GM18519 (cell line): ENCODE results near the gene BRI3BP.
"Not testable (repeated sequence)": the region's sequence is repeated elsewhere in the genome, so short reads cannot be mapped to it uniquely, and the experiment has no call there.

Experiments used
- ATAC-seq: cut with Tn5 transposase; IDR thresholded peaks from one replicate; pipeline ENCODE4 v1.9.1; 2021; ENCODE audit warnings: mild to moderate bottlenecking, moderate library complexity; ENCODE audit not compliant: unreplicated experiment, low FRiP score

The BRI3BP gene

DNA sequence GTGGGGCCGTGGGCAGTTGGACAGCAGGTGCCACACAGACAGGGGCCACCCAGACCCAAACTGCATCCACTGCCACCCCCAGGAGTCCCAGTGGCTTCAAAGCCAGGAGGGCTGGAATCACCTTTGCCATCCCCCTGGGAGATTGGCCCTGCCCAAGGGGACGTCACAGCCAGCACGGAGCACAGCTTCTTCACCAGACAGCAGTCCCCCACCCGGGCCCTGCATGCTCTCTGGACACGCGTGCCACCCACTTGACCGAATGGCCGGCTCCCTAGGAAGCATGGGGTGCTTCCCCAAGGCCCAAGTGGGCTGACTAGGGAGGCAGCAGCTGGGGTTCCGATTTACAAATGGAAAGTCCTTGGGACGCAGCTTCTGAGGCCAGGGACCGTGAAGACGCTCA, 21.8 kb upstream of the BRI3BP start:
- no peak for ATAC-seq

DNA sequence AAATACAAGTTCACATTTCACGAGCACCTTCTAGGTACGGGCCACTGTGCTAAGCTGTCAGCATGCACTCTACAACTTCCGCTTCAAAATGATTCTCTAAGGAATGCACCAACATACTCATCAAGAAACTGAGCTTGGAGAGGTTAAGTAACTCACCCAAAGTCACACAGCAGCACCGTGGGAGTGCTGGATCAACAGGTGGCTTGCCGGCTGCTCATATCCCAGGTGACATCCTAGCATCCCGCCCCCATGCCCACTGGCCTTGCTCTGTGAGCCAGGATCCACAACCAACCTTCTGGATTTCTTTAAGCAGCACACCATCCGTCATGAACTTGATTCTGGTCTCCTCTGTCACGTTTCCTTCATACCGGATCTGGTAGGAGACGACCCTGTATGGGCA, 21.2 kb upstream of the BRI3BP start:
- no peak for ATAC-seq

DNA sequence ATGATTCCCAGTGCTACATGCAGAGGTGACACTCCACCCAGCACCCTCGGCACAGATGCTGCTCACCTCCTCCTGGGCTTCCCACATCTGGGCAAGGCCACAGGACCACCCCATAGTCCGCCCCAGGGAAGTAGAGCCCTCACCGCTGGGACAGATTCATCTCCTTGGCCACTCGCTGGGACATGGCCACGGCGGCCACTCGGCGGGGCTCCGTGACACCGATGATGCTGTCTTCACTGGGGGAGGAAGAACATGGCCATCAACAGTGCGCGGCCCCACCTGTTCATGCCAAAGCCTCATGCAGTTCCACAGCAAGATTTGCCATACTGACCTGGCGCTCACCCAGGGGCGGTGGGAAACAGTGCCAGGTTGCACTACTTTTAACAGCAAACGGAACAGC, 18.2 kb upstream of the BRI3BP start:
- no peak for ATAC-seq

DNA sequence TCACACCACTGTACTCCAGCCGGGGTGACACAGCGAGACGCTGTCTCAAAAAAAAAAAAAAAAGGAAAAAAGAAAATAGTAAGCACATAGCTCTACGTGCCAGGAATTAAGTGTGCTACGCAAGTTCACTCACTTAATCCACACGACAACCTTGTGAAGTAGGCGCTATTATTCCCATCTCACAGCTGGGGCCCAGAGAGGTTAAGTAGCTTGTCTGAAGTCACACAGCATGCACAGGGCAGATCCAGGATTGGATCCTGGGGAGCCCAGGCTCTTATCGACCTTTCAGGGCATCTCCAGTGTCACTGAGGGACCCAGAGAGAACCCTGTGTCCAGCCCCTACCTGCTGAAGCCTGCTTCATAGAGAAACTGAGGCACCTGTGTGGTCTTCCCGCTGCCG, 16.4 kb upstream of the BRI3BP start:
- no peak for ATAC-seq

DNA sequence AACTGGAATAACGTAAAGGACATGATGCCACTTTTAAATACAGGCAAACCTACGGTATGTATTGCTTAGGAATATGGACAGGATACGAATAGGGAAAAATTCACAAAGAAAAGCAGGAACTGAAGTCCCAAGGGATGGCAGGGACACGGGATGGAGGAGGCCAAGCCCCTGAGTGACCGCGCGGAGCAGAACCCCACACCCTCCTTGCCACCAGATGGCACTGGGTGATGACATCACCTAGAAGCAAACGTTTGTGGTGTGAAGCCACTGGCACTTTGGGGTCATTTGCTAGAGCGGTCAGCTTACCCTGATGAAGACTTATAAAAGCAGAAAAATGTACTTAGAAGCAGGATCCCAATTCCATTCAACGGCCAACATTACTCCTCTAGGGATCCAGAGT, 13.9 kb upstream of the BRI3BP start:
- ATAC-seq, result no peak

DNA sequence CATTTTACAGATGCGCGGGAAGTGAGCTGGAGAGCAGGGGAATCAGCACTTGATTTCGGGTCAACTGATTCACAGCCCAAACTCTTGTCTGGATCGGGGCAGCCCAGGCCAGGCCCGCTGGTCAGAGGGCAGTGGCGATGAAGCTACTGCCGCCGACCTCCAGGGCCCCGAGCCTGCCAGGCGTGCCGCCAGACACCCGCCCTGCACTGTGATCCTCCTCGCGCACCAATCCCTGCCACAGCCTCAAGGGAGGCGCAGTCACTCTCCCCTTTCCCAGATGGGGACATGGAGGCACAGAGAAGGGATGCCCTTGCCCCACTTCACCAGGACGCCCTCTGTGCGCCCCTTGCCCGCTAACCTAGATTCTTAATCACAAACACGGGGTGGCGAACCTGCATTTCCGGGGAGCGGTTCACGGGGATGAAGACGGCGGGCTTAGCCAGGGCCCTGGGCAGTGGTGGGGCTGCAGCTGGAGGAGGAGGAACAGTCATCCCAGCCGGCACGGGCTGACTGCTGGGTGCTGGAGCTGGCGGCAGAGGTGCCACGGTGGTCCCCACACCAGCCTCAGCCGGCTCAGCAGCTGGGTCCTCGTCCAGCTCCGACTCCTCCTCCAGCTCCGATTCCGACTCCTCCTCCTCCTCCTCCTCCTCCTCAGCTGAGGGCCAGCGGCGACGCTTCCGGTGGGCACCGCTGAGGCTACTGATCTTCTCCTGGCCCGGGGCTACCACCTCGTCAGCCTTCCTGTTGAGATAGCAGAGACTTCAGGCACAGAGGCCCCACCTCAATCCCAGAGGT, 13.2 kb upstream of the BRI3BP start:
- ATAC-seq, result no peak

DNA sequence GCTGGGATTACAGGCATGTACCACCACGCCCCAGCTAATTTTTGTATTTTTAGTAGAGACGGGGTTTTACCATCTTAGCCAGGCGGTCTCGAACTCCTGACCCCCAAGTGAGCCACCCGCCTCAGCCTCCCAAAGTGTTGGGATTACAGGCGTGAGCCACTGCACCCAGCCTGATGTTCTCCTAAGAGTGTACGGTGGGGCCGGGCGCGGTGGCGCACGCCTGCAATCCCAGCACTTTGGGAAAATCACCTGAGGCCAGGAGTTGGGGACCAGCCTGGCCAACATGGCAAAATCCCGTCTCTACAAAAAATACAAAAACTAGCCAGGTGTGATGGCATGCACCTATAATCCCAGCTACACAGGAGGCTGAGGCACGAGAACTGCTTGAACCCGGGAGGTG, 6.6 kb upstream of the BRI3BP start:
- ATAC-seq, result not testable (repeated sequence)

DNA sequence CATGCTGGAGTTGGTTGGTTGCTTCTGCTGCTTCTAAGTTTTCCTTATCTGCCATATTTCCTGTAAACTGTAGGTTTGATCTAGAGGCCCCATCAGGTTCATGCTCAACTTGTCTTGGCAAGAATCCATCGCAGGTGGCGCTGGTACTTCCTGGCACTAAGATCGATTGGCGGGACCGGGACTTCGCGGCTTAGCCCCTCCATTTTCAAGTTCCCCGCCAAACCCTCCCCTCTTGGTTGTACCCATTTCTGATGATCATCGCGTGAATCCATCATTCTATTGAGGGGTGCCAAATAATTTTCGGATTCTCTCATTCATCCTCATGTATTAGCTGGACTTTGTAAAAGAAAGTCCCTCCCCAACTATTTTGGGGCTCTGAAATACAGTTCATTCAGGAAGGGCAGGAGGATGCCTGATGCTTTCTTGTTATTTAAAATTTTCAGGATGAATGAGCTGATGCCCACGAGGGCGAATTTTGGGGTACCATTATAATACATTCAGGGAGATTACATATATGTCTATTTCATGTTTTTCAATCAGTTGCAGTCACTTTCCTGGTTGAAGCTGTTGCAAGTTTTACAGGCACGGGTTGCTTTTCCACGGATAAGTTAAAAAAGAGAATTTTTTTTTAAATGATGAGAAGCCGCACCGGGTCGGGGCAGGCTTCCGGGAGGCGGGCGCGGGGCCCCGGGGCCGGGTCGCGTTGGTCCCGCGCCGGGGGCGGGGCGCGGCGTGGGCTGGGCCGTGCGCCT, 395 bp upstream of the BRI3BP start:
- no peak for ATAC-seq

DNA sequence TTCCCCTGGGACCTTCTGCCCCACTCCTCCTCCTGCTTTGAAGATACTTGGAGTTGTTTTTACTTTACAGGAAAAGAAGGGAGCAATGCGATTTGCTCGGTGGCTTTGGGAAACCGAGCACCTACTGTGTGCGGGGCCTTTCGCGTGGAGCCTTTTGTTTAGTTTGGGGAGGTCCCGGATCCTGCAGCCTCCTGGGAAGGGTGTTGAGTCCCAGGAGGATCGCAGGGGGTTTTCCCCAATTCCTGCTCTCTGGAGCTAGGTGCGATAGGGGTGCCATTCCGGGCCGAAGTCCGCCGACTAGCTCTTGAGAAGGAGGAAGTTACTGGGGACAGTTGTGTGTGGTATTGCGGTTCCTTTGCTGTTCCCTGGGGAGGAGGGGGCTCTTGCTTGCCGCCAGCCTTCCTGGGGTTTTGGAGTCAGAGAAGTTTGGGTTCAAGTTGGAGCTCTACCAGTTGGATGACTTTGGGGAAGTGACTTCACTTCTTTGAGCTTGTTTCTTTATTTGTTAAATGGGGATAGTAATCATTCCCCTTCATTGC, 1.1 kb downstream of the BRI3BP start:
- ATAC-seq, result no peak

DNA sequence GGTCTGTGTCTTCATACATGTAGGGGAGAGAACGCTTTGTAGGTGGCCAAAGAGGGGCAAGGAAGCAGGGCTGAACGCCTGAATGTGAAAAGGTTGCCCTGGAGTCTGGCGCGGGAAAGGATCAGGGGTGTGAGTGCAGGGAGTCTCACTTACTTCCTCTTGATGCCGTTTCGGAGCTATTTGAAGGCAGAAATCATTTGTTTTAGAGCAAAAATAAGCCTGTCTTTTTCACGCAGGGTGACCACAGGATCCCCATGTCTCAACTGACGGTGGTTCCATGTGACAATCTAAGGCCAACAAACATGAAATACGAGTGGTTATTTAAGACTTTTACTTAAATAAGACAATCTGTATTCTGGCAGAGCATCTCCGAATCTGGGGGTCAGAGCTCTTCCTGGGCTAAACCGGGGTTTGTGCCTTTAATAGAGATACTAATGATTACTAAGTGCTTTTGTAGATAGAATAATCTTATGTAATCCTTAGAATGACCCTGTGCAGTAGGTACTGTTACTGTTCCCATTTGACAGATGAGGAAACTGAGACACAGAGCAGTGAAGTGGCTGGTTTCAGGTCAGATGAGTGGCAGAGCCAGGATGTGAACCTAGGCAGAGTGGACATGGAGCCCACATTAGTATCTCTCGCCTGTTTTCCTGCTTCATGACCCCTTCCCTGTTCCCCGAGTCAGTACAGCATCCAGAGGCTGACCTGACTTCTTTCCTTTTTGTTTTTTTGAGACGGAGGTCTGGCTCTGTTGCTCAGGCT, 1.9 kb downstream of the BRI3BP start:
- no peak for ATAC-seq

DNA sequence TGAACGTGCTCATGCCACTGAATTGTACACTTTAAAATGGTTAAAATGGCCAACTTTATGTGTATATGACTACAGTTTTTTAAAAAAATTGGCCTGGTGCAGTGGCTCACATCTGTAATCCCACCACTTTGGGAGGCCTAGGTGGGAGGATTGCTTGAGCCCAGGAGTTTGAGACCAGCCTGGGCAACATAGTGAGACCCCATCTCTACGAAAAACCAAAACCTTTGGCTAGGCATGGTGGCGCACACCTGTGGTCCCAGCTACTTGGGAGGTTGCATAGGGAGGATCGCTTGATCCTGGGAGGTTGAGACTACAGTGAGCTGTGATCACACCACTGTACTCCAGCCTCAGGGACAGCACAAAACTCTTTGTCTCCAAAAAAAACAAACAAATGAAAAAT, 5.3 kb downstream of the BRI3BP start:
- ATAC-seq, result no peak

DNA sequence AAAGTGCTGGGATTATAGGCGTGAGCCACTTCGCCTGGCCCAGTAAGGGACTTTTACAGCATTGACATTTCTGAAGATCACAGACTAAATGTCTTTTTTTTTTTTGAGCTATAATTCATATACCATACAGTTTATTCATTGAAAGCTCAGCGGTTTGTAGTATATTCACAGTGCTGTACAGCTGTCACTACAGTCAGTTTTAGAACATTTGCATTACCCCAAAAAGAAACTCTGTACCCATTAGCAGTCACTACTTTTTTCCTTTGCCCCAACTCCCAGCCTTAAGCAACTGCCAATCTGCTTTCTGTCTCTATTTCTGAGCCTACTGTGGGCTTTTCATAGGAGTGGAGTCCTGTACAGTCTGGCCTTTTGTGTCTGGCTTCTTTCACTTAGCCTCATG, 8.2 kb downstream of the BRI3BP start:
- no peak for ATAC-seq

DNA sequence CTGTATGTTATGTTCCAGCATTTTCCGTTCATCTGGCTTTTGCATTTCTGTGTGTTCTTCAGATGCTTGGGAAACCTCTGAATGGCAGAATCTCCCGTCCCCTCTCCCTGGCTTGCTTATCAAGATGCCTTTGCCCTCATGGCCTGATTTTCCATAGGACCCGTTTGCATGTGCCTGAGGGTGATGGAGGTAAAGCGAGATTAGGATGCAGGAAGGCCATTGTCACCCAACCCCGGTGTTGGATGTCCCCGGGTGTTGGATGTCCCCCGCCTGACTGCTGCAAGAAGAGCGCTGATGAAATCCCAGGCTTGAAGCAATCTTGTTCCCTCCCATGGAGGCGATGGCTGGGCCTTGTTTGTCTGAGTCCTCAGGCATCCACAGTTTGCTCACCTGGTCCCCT, 9.6 kb downstream of the BRI3BP start:
- ATAC-seq, result no peak

DNA sequence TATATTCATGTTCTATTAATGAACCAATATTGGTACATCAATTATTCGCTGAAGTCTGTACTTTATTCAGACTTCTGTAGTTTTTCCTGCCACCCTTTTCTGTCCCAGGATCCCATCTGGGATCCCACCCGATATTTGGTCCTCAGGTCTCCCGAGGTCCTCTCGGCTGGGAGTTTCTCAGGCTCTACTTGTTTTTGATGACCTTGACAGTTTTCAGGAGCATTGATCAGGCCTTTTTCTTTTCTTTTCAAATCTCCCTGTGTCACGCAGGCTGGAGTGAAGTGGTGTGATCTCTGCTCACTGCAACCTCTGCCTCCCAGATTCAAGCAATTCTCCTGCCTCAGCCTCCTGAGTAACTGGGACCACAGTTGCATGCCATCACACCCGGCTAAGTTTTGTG, 11.2 kb downstream of the BRI3BP start:
- ATAC-seq, result no peak

DNA sequence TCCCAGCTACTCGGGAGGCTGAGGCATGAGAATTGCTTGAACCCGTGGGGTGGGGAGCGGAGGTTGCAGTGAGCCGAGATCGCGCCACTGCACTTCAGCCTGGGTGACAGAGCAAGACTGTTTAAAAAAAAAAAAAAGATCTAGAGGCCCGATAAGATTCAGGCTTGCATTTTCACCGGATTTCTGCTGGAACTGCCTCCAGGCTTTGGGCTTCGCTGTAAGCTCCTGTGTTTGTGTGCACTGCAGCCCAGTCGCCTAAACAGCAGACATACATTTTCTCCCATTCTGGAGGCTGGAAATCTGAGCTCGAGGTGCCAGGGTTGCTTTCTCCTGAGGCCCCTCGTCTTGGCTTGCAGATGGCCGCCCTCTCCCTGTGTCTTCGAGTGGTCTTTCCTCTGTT, 12.2 kb downstream of the BRI3BP start:
- ATAC-seq, result no peak

DNA sequence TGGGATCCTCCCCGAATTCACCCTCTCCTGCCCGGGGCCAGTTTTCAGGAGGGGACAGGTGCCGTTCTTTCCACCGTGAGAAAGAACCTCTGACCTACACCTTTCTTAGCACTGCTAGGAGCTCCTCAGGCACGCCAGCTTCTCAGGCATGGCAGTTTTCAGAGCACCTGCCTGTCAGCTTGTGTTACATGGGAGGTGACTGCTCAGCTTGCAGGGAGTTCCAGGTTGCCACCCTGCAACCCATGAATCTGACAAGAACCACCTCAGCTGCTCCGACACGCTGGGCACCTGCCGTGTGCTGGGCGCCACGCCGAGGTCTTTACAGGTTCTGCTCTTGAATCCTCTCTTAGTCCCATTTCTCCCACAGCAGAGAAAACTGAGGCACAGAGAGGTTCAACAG, 12.9 kb downstream of the BRI3BP start:
- ATAC-seq, result no peak

DNA sequence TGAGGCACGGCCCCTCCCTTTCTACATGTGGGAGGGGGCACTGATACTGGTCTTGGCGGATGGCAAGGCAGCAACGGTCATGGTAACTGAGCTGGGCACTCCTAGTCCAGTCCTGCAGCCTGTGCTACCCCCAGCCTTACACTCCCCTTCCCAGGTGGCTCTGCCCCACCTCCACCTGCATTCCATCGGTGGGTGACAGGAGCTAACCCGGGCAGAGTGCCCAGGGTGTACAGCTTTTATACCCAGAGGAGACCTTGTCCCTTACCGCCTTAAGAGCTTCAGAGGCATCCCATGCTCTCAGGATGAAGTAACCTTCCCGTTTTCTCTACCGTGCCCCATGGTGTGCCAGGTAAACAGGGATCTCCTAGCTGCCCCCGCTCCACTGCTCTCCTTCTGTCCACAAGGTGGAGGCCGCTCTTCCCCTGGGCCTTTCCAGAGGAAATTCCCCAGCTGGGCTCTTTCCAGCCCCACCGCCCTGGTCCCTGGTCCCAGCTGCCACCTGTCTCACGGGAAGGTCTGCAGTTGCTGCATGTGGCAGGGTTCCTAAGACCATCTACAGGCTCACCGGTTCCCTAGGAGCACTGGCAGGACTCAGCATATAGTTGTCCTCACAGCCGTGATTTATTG, 20.5 kb downstream of the BRI3BP start:
- no peak for ATAC-seq

DNA sequence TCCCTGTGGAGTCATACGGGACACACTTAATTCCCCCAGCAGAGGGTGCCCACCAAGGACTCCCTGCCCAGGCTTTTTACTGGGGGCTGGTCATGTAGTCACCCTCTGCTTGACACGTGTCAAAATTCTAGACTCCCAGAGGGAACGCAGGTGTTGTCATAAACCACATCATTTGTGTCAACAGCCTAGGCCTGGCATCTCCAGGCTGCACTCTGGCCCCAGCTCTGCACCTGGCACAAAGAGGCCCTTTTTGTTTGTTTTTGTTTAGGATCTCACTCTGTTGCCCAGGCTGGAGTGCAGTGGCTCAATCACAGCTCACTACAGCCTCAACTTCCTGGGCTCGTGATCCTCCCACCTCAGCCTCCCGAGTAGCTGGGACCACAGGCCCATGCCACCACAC, 21.1 kb downstream of the BRI3BP start:
- ATAC-seq, result no peak

DNA sequence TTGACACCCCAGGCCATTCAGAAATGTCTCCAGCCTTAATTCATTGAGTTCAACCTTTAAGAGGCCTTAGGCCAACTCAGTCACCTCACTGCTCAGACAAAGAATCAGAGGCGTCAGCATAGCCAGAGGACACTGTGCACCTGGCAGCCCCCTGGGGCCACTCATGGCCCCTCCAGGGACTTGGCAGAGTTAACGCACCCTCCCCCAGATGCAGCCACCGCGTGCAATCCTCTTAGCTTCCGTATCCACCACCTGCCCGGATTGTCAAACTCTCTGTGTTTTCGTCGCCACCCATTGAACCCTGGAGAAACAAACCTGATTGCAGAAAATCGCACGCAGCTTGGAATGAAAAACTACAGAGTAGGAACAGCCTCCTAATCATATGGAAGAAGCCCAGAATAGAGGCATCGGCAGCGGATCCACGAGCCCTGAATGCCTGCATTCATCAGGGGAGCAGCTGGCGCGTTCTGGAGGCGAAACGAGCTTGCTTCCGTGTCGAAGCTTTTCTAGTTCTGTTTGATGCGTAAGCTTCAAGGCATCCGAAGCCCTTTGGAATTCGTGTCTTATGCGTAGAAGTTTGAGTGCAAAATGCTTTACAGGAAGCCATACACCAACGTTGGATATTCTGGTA, 22.4 kb downstream of the BRI3BP start:
- ATAC-seq, result no peak

DNA sequence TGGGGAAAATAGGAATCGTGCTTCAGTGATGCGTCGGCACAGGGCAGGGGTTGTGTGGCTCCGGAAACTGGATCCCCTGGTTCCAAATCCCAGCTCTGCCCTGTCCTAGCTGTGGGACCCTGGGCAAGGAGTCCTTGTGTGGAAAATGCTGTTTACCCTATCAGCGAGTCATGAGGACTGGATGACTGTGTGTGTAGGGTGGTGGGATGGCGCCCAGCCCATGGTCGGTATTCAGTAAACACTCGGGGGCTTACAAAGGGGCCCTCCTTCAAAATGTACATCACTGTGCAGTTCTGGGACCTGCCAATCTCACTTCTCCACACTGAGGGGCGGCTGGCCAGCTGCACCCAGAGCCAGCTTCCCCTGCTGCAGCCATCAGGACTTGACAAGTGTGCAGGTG, 24.4 kb downstream of the BRI3BP start:
- no peak for ATAC-seq
